Measurements from ENCODE around the gene KRI1. TPM values are rescaled to one million over a fixed set of nuclear protein-coding genes. Genes with fewer than 3 reads are reported as not detected.
"Not testable (repeated sequence)": the region's sequence is repeated elsewhere in the genome, so short reads cannot be mapped to it uniquely, and the experiment has no call there.

KRI1 gene
- polyA plus RNA-seq, 1 donor, result 22.0 TPM

DNA sequence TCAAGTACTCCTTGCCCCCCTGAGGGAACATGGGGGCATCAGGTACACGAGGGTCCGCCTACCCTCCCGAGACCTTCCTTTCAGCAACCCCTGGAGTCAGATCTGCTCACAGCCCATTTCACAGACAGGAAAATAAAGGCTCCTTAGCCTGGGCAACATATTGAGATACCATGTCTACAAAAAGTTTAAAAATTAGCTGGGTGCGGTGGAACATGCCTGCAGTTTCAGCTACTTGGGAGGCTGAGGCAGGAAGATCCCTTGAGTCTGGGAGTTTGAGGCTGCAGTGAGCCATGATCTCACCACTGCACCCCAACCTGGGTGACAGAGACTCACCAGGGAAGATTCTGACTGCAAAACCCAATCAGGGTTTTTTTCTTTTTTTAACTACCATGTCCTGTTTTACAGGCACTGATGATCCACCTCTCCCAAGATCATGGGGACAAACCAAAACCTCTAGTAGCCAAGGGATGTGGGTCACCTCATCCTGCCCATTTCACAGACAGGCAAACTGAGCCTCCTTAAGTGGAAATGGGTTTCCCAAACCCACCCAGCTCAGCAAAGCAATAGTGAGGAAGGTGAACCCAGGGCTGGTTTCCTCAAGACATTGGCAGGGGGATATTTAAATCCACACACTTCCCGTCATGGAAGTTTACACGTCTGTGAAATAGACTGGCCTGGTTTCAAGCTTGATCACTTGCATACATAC lies 9.4 kb upstream of the KRI1 start:
- DNase-seq (ENCODE audit: low read depth), result no peak

DNA sequence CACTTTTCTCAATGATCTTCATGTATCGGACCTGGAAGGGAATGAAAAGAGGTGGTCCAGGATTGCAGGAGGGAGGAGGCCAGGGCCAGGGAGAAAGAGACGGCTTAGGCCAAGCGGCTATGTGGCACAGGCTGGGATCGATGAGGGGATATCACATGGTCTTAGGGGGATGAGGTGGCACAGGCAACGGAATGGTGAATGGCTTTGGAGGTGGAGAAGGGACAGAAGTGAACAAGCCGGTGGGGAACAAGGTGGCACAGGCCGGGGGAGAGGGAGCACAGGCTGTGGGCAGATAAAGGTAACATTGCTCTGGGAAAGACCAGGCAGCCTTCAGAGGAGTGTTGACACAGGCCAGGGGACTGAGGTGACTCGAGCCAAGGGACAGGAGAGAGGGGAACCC lies 8.7 kb upstream of the KRI1 start:
- no peak for DNase-seq (ENCODE audit: low read depth)

DNA sequence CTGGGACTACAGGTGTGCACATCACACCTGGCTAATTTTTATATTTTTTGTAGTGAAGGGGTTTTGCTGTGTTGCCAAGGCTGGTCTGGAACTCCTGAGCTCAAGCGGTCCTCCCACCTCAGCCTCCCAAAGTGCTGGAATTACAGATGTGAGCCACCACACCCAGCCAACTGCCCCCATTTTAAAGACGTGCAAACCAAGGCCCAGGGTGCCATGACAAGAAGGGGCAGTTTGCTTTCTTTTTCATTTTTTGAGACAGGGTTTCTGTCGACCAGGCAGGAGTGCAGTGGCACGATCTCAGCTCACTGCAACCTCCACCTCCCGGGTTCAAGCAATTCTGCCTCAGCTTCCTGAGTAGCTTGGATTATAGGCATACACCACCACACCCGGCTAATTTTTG lies 8.0 kb upstream of the KRI1 start:
- not testable (repeated sequence) for DNase-seq (ENCODE audit: low read depth)

DNA sequence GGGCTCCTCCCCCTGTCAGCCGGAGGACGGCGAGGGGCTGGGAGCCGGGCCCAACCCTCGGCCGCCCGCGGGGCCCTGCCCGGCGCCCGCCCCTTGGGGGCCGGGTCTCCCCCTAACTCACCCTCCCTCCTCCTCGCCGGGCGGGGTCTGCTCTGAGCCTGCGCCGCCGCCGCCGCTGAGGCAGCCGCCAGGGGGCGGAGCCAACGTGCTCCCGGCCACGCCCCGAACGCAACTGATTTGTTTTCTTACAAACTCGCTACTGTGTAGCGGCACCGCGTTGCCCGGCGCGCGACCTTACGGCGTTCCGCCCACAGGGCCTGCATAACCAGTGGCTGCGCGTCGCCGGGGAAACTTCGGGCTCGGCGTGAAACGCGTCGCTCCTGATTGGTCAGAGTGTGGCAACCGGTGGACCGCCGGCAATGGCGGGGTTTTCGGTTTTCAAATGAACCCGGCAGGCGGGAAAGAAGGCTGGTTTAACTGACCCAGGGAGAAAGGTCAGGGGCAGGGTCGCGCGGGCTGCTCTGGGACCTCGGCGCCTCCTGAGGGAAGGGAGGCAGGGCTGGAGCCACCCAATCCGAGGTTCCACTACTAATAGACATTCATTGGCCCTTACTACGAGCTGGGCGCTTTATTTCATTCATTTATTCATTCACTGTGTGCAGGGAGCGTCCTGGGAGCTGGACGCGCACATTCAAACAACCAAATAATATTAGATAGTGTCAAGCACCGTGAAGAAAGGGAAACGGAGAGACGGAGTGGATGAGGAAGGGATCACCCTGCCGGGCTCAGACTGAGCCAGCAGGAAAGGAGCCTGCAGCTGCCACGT lies 3.2 kb upstream of the KRI1 start, which contains the start of gene CDKN2D:
TSS of gene CDKN2D (minus strand) at position 154 of the 826 bp plus-strand sequence. CDS start 326 bp downstream, outside the sequence.
- peak; percentile 98 for DNase-seq (ENCODE audit: low read depth)

DNA sequence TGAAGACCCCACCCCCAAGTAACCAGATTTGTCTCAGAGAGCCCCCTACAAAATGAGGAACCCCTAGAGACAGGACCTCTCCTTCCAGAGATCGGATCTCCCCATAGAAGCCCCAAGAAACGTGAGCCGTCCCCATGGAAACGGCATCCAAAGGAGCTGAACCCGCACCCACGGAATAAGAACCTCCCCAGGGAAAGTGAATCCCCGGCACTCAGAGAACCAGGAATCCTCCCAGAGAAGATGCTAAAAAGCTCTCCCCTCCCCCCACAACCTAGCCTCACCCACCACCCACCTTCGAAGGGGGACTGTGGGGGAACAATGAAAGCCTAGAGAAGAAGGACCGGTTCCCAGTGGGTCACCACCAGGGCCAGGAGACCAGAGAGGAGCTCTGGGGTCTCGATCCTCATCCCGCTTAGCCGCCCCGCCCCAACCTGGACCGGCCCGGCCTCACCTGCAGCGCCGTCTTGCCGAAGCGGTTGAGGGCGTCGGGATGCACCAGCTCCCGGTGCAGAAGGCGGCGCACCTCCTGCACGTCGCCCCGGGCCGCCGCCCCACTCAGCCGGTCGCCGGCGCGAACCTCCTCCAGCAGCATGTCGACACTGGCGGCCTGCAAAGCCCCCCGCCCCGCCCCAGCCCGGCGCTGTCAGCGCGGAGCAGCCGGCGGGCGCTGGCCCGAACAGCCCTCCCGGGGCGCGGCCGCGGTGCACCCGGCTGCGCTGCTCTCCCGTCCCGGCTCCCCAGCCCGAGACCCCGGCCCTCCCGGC lies 2.4 kb upstream of the KRI1 start:
- no peak for DNase-seq (ENCODE audit: low read depth)

DNA sequence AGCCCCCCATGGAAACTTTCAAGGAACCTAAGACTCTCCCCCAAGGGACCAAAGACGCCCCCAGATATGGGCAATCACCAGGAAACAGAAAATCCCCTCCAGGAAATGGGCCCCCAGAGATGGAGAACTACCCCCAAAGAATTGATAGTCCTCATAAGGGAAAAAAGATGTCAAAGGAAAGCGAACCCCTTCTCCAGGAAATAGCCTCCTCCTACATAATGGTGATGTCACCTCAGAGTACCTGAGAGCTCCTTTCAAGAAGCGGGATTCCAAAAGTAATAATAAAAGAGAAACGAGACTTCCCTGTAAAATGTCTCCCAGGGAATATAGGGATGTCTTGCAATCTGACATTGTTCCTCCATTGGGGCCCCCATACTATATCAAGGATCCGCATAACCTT lies 1.8 kb upstream of the KRI1 start:
- no peak for DNase-seq (ENCODE audit: low read depth)

DNA sequence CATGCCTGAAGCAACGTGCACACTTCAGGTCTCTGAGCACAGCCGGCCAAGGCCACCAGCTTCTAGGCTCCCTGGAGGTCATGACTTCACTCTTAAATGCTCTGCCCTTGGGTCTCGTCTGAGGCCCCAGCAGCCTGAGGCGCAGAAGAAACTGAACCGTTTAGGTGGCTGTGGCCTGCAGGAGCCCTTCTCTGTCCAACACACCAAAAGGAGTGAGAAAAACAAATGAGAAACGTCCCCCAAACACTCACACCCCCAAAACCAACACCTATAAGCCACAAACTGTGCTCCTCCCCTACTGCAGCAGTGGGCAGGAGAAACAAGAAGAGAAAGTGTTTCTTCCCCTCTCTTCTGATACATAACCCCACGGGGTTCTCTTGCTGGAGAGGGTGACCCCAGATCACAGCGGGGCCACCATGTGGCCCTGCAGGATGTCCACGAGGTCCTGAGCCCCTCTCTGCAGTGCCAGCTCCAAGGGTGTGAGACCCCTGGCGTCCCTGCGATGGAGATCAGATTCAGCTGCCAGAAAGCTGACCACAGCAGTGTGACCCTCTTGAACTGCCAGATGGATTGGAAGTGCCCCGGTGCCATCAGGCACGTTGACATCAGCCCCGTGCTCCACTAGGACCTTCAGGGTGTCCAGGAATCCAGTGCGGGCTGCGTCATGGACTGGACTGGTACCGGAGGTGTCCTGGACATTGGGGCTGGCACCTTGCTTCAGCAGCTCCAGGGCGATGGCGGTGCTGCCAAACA lies 1.0 kb upstream of the KRI1 start:
- no peak for DNase-seq (ENCODE audit: low read depth)

DNA sequence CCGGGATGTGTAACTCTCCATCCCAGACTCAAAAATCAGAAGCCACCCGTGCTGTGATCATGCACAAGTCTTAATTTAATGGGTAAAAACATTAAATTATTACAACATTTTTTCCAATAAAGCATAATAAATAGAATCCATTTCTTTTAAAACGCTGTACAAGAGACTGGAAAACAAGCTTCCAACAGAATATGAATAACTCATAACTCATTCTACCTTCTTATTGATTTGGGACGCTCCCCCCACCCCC lies 523 bp upstream of the KRI1 start:
- DNase-seq (ENCODE audit: low read depth), result no peak

DNA sequence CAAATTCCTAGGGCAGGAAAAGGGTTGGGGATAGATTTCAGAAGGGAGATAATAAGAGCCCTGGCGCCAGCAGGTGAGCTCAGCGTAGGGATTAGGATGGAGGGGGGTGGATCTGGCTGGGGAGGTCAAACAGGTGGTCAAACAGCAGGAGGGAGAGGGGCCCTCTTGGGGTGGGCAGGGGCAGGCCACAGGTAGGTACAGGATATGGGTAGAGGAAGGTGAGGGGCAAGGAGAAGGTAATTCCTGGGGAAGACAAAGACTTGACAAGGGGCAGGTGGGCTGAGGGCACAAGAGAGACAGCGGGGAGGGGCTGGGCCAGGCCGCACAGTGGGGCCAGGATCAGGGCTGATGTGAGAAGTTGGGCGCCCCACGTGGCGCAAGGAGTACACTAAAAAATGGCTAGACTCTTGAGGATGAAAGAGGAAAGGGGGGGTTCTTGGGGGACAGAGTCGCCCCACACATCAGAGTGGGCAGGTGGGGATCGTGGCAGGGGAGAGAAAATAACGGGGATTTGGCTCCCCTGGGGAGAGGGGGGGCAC lies 713 bp downstream of the KRI1 start:
- DNase-seq (ENCODE audit: low read depth), result no peak

DNA sequence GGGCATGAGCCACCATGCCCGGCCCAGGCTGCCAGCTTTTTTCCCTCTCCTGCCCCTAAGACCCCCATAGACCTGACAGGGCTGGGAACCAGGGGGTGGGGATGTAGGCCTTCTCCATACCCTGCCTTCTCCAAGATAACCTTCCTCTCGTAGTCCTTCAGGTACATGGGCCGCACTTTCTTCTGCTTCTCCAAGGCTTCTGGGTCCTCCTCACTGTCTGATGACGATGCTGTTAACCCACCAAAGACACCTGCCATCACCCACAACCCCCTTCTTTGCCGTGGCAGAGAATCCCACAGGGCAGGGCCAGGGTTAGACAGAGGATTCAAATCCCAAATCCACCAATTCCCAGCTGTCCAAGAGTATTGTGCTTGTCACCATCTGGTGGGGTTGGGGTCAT lies 3.2 kb downstream of the KRI1 start:
- DNase-seq (ENCODE audit: low read depth), result no peak

DNA sequence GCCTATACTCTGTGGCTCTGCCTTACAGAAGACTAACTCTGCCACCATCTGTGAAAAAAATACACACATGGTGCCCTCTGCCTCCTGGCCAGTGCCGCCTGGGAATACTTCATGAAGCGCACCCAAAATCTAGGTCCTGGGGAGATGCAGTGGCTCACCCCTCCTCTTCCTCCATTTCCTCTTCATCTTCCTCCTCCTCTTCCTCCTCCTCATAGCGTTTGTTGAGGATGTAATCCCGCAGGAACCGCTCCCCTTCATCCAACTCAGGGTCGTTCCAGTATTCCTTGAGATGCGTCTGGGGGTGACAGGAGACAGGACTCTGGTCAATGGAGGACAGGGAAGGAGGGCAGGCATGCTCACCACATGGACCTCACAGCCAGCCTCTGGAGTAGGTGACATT lies 5.7 kb downstream of the KRI1 start:
- no peak for DNase-seq (ENCODE audit: low read depth)

DNA sequence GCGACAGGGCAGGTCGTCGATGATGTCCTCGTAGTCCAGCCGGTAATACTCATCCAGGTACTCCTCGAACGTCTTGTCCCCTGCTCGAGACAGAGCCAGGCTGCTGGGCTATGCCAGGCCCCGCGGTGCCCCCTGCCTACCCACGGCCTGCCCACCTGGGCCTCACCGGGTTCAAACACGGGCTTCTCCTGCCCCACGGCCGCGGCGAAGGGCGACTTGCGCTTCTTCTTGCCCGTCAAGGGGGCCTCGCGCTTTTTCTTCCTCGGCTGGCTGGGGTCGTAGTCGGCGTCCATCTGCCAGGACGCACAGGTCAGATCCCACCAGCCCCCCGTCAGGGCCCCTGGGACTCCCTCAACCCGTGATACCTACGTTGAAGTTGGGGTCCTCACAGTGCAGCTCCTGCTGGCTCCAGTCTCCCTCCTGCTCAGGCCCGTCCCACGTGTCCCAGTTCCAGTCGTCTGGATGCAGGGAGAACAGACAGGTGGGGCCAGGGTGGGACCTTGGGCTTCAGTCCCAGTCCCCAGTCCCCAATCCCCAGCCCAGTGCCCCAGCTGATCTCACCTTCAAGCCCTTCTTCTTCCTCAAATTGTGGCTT lies 8.1 kb downstream of the KRI1 start:
- no peak for DNase-seq (ENCODE audit: low read depth)

DNA sequence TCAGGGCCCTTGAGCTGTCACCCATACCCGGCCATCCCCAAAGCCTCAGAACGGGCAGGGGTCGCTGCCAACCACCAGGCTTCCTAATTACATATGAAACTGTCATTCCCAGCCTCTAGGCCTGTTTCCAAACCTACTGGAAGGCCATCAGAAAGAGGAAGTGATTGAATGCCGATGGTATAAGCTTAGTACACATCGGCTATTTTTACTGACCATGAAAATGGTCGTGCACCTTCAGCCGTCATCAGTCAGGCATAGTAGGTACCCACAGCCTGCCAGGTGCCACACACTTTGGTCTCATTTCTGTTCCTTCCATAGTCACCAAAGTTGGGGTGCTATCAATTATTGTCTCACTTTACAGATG lies 10.2 kb downstream of the KRI1 start:
- no peak for DNase-seq (ENCODE audit: low read depth)

DNA sequence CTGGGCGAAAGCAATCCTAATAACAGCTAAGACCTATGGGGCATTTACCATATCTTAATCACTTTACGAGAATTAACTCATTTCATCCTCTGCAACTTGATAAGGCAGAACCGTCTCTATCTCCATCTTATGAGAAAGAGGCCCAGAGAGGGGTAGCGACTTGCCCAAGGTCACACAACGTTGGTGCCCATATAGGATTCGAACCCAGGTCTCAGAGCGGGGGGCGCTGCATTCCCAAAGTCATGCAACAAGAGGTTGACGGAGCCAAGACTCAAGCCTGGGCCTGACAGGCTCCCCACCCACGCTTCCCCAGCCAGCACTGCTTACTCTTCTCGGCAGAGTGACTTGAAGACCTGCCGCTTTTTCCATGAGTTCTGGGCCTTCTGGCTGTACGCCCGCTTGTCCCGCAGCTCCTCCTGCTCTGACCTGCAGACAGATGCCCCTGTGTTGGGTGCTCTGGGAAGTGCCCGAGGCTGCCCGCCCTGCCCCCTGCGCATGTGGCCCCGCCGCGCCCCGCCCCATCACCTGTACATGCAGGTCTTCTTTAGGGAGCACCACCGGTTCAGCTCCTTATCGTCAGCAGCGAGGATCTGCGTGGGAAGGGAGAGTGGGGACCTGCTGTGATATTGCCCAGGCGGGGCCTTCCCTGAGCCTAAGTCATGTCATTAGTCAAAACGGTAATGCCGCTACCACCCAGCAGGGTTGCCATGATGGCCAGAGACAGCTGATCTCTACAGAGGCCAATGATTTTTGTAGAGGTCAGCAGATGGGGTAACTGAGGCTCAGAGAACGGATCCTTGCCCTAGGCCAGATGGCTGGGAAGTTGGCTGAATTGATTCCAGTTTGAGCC lies 10.8 kb downstream of the KRI1 start:
- DNase-seq (ENCODE audit: low read depth), result no peak

DNA sequence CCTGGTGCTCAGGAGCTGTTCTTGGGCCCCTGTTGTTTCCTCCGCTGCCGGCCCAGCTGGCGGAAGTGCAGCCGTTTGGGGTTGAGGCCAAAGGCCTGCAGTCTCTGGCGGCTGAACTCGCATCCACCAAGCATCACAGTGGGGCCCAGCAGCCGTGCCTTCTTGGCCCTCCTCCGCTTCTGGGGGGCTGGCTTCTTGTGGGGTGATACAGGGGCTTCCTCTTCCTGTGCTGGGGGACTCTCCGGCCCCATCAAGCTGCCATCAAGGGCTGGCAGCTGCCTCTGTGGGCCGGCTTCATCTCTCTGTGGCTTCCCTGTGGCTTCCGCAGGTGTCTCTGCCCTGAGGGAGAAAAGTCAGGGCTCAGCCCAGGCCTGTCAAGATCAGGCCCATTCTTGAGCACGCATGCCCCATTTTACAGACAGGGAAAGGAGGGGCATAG lies 11.8 kb downstream of the KRI1 start:
- DNase-seq (ENCODE audit: low read depth), result no peak

DNA sequence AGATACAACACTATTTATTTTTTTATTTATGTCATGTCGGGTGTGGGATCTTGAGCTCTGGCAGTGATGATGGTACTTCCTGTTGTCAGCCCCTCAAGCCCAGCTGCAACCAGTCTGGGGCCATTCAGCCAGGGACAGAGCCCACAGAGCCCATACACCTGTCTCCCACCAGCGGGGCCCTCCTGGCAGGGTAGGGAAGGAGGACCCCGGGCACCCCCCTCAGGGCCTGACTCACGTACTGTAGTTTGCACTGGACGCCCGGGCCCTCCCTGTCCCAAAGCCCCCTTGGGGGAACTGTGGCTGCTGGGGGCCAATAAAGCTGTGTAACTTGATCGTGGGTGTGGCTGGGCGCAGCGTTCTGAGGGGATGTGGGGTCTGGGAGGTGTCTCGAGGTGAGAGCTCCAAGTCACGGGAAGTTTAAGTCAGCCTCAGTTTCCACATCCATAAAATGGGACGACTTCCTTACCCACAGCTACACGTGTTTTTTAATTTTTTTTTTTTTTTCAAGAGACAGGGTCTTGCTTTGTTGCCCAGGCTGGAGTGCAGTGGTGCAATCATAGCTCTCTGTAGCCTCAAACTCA lies 12.6 kb downstream of the KRI1 start:
- DNase-seq (ENCODE audit: low read depth), result no peak

DNA sequence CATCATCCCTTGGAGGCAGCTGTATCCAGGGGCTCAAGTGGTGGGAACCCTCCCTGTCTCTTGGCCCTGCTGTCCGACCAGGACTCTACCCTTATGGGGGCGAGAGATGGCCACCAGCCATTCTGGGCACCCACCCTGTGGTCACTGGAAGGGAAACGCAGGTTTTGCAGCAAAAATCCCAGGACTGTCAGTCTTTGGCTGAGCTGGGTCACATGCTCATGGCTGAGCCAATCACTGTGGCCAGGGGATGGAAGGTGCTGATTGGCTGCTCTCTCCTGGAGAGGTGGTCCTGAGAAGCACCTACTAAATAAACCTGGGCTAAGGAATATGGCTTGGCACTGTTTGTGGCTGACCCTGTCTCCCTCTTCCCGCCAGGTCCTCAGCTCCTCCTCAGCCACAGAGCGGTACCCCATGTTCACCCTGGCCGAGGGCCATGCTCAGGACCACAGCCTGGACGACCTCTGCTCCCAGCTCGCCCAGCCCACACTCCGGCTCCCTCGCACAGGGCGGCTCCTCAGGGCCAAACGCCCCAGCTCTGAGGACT lies 13.2 kb downstream of the KRI1 start:
- no peak for DNase-seq (ENCODE audit: low read depth)

DNA sequence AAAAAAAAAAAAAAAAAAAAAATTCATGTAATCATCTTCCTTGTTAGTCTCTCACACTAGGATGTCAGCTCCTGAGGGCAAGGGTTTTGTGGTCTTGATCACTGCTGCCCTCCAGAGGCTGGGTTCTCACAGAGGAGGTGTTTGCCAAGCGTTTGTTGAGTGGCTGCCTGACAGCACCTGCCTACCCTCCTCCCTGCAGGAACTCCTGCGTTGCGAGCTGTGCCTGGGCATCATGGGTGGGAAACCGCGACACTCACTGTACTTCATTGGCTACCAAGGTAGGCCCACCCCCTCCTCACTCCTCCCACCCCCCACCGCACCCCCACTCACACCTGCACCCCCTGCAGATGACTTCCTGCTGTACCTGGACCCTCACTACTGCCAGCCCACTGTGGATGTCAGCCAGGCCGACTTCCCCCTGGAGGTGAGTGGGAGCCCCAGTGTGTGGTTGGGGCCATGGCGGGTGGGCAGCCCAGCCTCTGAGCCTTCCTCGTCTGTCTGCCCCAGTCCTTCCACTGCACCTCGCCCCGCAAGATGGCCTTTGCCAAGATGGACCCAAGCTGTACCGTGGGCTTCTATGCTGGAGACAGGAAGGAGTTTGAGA lies 14.0 kb downstream of the KRI1 start:
- no peak for DNase-seq (ENCODE audit: low read depth)

DNA sequence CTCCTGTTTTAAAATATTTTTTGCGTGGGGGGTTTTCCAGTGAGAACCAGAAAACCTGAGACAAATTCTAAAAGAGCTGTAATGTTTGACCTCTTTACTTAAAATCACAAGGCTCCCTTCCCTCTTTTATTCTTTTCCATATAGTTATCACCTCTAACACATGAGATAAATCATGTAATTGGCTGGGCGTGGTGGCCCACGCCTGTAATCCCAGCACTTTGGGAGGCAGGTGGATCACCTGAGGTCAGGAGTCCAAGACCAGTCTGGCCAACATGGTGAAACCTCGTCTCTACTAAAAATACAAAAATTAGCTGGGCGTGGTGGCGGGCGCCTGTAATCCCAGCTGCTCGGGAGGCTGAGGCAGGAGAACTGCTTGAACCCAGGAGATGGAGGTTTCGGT lies 14.8 kb downstream of the KRI1 start:
- DNase-seq (ENCODE audit: low read depth), result not testable (repeated sequence)

All from forelimb muscle (tissue), 1 donor.